Panc1 (cell line): ENCODE measurements around the gene HERC4.

Experiments used
- CTCF ChIP-seq: fragments of 450-650 bp; IDR thresholded peaks from 2 replicates; pipeline ENCODE4 v1.5.1; 2017; ENCODE audit warnings: mild to moderate bottlenecking
- REST ChIP-seq, 2 experiments: IDR thresholded peaks; 2 replicates each; pipeline ENCODE4 v1.6.1; 2011 to 2012; ENCODE audit warnings: low read depth in 2 of 2, control low read depth in 1 of 2, low read length in 1 of 2, mild to moderate bottlenecking in 1 of 2, moderate library complexity in 1 of 2; ENCODE audit not compliant: insufficient read depth in 1 of 2
- SIN3A ChIP-seq: IDR thresholded peaks from 2 replicates; pipeline ENCODE4 v1.6.1; 2012; ENCODE audit warnings: low read depth, mild to moderate bottlenecking, low read length, moderate library complexity, borderline replicate concordance; ENCODE audit not compliant: insufficient read depth
- TCF7L2 ChIP-seq: IDR thresholded peaks from 2 replicates; pipeline ENCODE4 v1.6.1; 2011; ENCODE audit warnings: mild to moderate bottlenecking, low read depth, low read length, inconsistent platforms

- no peak for TF ChIP-seq SIN3A
- TF ChIP-seq CTCF: no peak
- TF ChIP-seq TCF7L2: no peak
- no peak for TF ChIP-seq REST (IDR thresholded peaks at IDR 0.05; ENCODE audit: insufficient read depth in 1 of 2, low read depth in 2 of 2, low read length in 1 of 2)
Observed at GRCh38 chr10:68124718-68125117, 49.6 kb upstream of the HERC4 start.
